HG03558 (cell line): ENCODE results near the gene ABCB10.
"Not testable (repeated sequence)": the region's sequence is repeated elsewhere in the genome, so short reads cannot be mapped to it uniquely, and the experiment has no call there.

Experiments used
- ATAC-seq: cut with Tn5 transposase; IDR thresholded peaks from one replicate; pipeline ENCODE4 v1.9.1; 2021; ENCODE audit warnings: moderate number of reproducible peaks; ENCODE audit not compliant: unreplicated experiment; ENCODE audit errors: extremely low read depth

Gene ABCB10

GRCh38 chr1:229574679-229575442 is 16.4 kb upstream of the ABCB10 start:
- no peak for ATAC-seq

- ATAC-seq: no peak
Observed at GRCh38 chr1:229572286-229572685, 13.8 kb upstream of the ABCB10 start.

- no peak for ATAC-seq
Observed at GRCh38 chr1:229570891-229571516, 12.5 kb upstream of the ABCB10 start.

GRCh38 chr1:229570305-229570704 is 11.8 kb upstream of the ABCB10 start:
- no peak for ATAC-seq

- no peak for ATAC-seq
Observed at GRCh38 chr1:229567109-229567868, 8.8 kb upstream of the ABCB10 start.

- ATAC-seq: no peak
Observed at GRCh38 chr1:229563701-229564100, 5.2 kb upstream of the ABCB10 start.

- no peak for ATAC-seq
Observed at GRCh38 chr1:229563241-229563640, 4.7 kb upstream of the ABCB10 start.

GRCh38 chr1:229562686-229563085 is 4.2 kb upstream of the ABCB10 start:
- ATAC-seq: no peak

GRCh38 chr1:229561141-229561540 is 2.6 kb upstream of the ABCB10 start:
- no peak for ATAC-seq

- ATAC-seq: not testable (repeated sequence)
Observed at GRCh38 chr1:229560124-229560523, 1.6 kb upstream of the ABCB10 start.

- ATAC-seq: not testable (repeated sequence)
Observed at GRCh38 chr1:229559336-229559801, 862 bp upstream of the ABCB10 start.

- peak; percentile 5 for ATAC-seq
Observed at GRCh38 chr1:229557913-229558414, 543 bp downstream of the ABCB10 start.

GRCh38 chr1:229557200-229557850 is 1.2 kb downstream of the ABCB10 start:
- ATAC-seq: no peak

GRCh38 chr1:229554886-229555621 is 3.5 kb downstream of the ABCB10 start:
- no peak for ATAC-seq

GRCh38 chr1:229553621-229554130 is 4.8 kb downstream of the ABCB10 start:
- no peak for ATAC-seq

GRCh38 chr1:229552732-229553131 is 5.8 kb downstream of the ABCB10 start:
- ATAC-seq: no peak

GRCh38 chr1:229550812-229551567 is 7.5 kb downstream of the ABCB10 start:
- no peak for ATAC-seq

- ATAC-seq: no peak
Observed at GRCh38 chr1:229547542-229547941, 11.0 kb downstream of the ABCB10 start.

- ATAC-seq: no peak
Observed at GRCh38 chr1:229544587-229544986, 13.9 kb downstream of the ABCB10 start.
